Neutrophil (primary cell): ENCODE data around the gene MXRA8.

Experiments
- H3K27ac ChIP-seq: fragments of 200-600 bp; sonication (generic); 2 replicates; pipeline ENCODE4 v1.5.1; 2016; ENCODE audit warnings: mild to moderate bottlenecking, moderate library complexity
- H3K27me3 ChIP-seq: fragments of 200-600 bp; sonication (generic); 2 replicates; pipeline ENCODE4 v1.6.0; 2016; ENCODE audit warnings: mild to moderate bottlenecking
- H3K36me3 ChIP-seq: fragments of 200-600 bp; sonication (generic); 2 replicates; pipeline ENCODE4 v1.5.1; 2017
- H3K4me1 ChIP-seq, 2 experiments: fragments of 200-600 bp in 1 of 2; sonication (generic) in 1 of 2; 1 replicate in 1 of 2; 2 replicates in 1 of 2; pipeline versions ENCODE4 v1.5.1 to v1.6.1; 2013 to 2016; ENCODE audit warnings: low read depth in 1 of 2, low read length in 1 of 2, mild to moderate bottlenecking in 1 of 2, moderate library complexity in 1 of 2; ENCODE audit not compliant: control insufficient read depth in 1 of 2, insufficient read depth in 1 of 2
- H3K4me3 ChIP-seq, 2 experiments: fragments of 200-600 bp in 1 of 2; sonication (generic) in 1 of 2; 1 replicate in 1 of 2; 2 replicates in 1 of 2; pipeline ENCODE4 v1.5.1; 2013 to 2016; ENCODE audit warnings: low read depth in 1 of 2, low read length in 1 of 2, mild to moderate bottlenecking in 1 of 2, moderate library complexity in 1 of 2
- H3K9me3 ChIP-seq: fragments of 200-600 bp; sonication (generic); 2 replicates; pipeline ENCODE4 v1.5.1; 2016
- TF ChIP-seq, protein P1 (sequence below): fragments of 200-600 bp; sonication (generic); IDR thresholded peaks from 2 replicates; pipeline ENCODE4 v1.5.1; 2016; ENCODE audit warnings: antibody characterized with exemption

The MXRA8 gene

DNA sequence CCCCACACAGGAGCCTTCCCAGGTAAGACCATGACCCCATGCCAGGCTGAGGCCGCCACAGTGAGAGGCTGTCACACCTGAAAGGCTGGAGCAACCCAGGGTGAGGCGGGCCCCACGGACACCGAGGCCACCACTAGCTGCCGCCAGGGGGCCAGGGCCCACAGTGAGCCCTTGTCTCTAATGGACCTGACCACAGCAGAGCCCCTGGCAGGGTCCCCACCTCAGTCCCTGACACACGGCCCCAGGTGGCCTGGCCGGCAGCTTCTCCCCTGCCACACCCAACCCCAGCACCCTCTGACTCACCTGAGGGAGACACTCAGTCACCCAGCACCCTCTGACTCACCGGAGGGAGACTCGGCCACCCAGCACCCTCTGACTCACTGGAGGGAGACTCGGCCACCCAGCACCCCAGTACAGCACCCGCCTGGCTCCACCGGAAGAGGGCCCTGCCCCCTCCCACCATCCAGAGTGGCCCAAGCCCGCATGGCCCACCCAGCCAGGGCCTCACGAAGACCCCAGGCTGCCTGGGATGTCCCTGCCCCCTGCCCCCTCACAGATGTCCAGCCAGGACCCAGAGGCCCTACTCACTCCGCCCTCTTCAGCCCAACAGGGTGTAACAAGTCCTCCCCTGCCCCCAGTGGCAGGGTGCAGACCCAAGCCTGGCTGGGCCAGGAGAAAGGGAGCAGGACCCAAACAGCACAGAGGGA, 13.5 kb downstream of the MXRA8 start:
- Histone ChIP-seq H3K27me3 (peaks cover 14% of the 10 kb centered on the region), H3K4me3 (no peak overlapping the region), H3K27ac (no peak overlapping the region), H3K4me1 (peaks cover 9% of the 10 kb centered on the region in 2 experiments), H3K9me3 (no peaks in the 10 kb centered on the region), H3K36me3 (peaks cover 9% of the 10 kb centered on the region)
- TF ChIP-seq, protein P1, sequence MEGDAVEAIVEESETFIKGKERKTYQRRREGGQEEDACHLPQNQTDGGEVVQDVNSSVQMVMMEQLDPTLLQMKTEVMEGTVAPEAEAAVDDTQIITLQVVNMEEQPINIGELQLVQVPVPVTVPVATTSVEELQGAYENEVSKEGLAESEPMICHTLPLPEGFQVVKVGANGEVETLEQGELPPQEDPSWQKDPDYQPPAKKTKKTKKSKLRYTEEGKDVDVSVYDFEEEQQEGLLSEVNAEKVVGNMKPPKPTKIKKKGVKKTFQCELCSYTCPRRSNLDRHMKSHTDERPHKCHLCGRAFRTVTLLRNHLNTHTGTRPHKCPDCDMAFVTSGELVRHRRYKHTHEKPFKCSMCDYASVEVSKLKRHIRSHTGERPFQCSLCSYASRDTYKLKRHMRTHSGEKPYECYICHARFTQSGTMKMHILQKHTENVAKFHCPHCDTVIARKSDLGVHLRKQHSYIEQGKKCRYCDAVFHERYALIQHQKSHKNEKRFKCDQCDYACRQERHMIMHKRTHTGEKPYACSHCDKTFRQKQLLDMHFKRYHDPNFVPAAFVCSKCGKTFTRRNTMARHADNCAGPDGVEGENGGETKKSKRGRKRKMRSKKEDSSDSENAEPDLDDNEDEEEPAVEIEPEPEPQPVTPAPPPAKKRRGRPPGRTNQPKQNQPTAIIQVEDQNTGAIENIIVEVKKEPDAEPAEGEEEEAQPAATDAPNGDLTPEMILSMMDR = no peak

DNA sequence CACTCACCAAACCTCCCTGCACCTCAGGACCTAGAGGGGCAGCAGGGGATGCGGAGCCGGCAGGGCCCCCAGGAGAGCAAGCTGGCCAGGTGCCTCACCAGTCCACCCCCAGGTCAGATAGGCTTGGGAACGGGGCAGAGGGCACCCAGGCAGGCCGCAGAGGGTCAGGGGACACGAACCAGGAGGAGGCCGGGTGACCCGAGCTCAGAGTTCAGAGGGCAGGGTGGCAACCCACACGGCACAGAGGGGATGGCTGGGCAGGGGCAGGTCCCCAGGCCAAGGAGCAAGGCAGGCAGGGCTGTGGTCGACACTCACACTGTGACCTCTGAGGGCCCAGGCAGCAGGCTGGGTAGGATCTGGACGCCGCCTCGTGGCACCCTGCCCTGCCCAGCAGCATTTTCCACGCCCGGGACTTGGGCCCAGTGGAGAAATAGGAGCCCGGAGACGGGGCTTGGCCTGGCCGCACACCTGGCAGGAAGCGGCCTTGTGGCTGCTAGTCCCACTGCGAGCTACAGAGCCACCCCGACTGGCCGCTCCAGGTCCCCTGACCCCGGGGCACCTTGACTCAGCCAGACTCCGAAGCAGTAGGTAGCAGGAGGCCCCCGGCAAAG, 14.4 kb downstream of the MXRA8 start:
- Histone ChIP-seq H3K27ac (no peak overlapping the region), H3K4me3 (no peak overlapping the region), H3K27me3 (peaks cover 14% of the 10 kb centered on the region), H3K4me1 (peaks cover 9% of the 10 kb centered on the region in 2 experiments), H3K36me3 (peaks cover 16% of the 10 kb centered on the region), H3K9me3 (no peaks in the 10 kb centered on the region)
- TF ChIP-seq, protein P1 = no peak

DNA sequence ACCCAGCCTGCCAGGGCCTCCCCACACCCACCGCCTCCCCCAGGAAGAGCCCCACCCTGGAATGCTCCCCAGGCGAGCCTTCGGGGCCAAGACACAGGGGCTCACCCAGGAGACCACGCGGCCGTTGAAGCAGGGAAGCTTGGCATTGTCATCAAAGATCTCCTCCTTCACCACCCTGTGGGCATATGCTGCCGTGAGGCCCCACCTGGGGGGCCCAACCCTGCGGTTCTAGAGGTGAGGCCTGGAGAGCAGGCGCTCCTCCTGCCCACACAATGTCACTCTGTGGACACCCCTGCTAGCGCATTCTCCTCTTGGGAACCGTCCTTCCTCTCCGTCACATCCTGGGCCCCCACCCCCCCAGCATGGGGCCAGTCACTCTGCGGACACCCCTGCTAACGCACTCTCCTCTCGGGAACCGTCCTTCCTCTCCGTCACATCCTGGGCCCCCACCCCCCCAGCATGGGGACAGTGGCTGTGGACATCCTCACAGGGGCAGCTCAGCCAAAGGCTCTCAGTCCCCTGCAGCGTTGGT, 15.7 kb downstream of the MXRA8 start:
- Histone ChIP-seq H3K4me1 (no peaks in the 10 kb centered on the region), H3K27me3 (peaks cover 3% of the 10 kb centered on the region), H3K9me3 (no peaks in the 10 kb centered on the region), H3K36me3 (peaks cover 27% of the 10 kb centered on the region), H3K27ac (no peak overlapping the region), H3K4me3 (no peak overlapping the region)
- TF ChIP-seq, protein P1 = no peak

DNA sequence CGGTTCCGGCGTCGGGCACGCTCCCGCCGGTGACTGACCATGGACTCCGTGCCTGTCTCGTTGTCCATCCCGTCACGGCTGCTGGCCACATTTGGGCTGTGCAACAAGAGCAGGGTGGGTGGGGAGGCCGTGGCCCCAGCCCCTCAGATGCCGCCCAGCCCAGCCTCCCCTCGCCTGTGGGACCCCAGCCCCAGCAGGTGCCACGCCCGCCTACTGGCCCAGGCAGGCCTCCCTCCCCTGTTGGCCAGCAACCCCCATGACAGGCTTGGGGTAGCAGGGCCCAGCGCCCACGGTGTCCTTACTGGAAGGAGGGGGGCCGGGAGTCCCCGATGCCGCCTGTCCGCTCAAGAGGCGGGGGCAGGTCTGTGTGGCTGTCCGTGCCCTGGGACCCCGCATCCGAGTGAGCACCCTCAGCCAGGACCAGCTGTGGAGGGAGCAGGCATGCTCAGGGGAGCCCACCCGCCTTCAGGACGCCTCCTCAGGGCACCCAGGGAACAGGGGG, 16.2 kb downstream of the MXRA8 start:
- Histone ChIP-seq H3K9me3 (no peaks in the 10 kb centered on the region), H3K27ac (no peak overlapping the region), H3K27me3 (no peaks in the 10 kb centered on the region), H3K4me1 (no peaks in the 10 kb centered on the region), H3K4me3 (no peak overlapping the region), H3K36me3 (peaks cover 27% of the 10 kb centered on the region)
- TF ChIP-seq, protein P1 = no peak

DNA sequence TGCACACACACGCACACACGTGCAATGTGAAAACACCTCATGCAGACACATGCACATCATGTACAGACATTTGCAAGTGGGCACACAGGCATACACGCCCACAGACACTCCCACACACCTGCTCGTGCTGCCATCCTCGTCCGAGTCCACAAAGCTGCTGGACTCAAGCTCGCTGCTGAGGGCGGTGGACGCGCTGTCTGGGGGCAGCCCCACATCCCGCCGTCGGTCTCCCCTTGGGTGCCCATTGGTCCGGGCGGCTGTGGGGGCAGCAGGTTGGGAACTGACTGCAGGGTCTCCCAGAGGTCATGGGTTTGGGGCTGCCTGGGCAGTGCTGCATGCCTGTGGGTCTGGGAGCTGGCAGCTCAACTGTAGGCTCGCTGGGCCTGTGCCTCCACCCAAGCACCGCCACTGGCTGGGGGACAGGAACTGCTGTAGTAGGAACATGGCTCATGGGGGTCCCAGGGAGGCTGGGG, 16.8 kb downstream of the MXRA8 start:
- Histone ChIP-seq H3K9me3 (no peaks in the 10 kb centered on the region), H3K27me3 (no peaks in the 10 kb centered on the region), H3K4me3 (no peak overlapping the region), H3K4me1 (no peaks in the 10 kb centered on the region), H3K36me3 (peaks cover 27% of the 10 kb centered on the region), H3K27ac (no peak overlapping the region)
- TF ChIP-seq, protein P1 = no peak
